GM21447 (cell line): ENCODE data around the gene LEO1.

Experiments used
- ATAC-seq: cut with Tn5 transposase; IDR thresholded peaks from one replicate; pipeline ENCODE4 v1.9.1; 2021; ENCODE audit not compliant: unreplicated experiment

Gene LEO1

DNA sequence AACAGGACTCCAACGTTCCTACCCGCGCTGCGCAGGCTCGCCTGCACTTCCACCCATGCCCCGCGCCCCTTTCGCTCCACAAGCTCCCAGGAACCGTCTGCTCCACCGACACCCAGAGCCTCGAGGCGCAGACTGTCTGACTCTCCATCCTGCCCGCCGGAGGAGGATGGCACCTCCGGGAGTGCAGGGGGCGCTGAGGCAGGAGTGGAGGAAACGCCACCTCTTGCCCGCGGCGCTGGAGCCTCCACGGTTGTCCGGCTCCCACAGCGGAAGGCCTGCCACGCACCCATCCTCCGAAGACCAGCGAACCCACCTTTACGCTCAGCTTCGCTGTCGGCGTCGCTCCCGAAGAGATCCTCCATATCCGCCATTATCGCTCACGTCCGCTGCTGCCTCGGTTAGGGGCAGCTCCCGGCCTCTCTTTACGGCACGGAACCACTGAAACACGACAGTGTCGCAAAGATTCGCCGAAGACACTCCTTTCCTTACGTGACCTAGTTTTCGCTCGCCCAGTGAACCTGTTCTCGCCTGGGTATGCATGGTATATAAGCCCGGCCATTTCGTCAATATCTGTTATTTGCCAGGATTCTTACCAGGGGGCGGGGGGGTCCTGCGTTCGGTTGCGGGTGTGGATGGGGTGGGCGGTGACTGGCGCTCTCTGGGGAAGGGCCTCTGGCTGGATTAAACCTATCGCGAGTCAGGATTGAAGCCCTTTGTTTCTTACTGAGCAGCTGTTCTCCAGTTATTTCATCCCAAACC, at the start of gene LEO1:
Gene LEO1 (minus strand): TSS at position 404 of the 759 bp plus-strand sequence. CDS start 33 bp downstream, at position 371.
- peak; percentile 81 for ATAC-seq

DNA sequence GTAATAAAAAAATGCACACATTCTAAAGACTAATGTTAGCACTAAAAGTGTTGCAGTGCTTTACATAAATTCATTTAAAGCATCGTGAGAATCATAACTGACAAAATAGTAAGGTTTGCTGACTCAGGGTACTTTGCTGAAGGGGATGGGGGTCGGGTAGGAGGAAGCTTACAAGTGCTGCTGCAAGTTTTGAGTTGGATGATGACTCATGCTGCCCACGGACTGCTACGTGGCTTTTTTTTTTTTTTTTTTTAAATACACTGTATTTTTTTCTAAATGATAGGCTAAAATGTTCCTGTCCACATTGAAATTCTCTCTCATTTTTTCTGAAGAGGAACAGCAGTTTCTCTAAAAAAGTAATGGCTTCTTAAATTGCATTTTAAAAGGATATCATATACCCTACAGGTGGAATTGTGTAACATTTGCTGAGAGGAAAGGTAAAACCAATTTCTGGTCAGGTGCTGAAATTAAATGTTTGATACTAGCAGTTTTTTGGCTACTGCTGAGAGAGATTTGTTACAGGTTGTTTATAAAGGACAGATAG, 49.6 kb upstream of the LEO1 start:
- ATAC-seq = no peak

DNA sequence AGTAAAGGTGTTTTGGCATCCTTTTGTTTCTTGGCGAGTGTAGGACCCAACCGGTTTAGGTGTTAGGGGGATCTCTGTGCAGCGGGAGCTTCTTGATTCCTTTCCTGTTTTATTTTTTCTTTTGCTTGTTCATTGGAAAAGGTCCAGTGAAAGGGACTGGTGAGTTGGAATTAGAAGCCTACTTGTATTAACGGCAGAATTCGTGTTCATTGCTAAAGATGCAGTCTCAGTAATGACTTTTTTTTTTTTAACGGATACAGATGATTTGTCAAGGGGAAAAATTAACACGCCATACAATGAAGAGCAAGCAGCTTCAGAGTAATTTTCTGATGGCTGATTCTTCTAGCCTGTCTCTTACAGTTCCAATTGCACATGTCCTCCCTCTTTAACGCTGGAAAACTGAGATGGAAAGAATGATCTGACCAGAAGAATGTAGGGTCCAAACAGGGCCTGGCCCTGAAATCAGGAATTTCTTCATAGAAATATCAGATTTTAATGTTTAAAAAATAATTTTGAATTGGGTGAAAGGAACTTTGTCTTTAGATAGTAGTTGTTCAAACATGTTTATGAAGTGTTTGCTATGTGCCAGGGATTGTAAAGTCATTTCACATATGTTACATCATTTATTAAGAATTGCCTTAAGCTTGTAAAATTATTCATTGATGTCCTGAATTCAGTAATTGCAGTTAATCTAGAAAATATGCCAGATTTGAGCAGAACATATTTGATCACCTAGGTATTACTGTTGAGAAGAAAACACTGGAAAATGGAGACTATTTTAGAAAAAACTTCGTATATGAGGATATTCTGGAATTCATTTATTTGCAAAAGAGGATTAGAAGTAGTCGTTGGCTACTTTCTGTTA, 48.9 kb upstream of the LEO1 start:
- ATAC-seq = no peak

DNA sequence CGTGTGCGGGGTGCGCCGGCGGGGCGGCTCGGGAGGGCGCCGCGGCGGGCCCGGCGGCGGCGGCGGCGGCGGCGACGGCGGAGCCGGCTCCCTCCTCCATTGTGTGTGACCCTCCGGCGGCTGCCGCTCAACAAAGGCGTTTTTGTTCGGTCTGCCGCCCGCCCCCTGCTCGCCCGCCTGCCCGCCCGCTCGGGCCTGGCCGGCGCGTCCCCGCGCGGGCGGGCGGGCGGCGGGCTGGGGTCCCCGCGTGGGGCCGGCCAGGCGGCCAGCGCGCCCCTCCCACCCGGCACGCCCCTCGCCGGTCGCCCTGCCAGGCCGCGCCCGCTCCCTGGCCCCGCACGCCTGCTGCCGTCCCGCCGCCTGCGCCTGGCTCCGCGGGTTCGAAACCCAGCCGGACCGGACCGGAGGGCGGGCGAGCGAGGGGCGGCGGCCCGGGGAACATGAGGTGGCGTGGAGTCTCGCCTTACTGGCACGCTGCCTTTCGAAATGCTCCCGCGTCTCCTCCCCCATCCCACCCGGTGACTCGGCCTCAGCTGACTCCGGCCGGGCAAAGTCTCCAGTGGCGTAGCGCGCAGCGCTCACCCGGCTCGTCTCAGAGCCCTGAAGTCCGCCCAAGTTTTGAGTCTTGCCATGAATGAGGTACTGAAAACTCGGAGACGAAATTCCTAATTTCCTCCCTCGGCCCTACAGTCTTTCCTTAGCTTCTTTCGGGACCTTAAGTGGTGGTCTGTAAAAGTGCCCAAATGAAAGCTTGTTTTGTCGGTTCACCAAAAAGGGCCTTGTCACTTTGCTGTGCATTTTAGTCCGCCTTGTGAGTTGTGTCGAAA, 48.0 kb upstream of the LEO1 start:
- peak; percentile 50 for ATAC-seq

DNA sequence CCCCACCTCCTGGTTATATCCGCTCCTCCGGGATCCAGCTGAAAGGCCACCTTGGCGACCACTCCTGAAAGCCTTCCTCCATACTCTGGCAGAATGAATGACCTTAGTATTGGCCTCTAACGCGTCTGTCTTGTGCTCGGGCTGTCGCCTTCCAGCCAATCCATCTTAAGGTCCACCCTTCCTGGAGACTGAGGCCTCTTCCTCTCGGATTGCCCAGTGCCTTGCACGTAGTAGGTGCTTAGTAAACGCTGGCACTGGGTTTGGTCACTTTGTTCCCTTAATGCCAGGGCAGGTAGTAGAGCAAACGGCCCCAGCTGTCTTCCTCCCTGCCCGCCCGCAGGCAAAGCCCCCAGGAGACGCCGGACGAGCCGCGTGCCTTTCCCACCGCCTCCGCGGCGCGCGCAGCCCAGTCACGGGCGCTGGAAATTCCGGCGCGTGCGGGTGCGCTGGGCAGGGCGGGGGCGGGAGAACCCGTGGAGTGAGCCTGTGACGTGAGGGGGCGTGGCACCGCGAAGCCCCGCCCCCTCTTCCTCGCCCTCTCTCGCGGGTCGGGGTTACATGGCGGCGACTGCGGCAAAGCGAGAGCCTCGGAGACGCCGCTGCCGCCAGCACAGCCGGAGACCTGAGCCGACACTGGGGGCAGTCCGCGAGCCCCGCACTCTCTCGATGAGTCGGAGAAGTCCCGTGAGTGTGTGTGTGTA, 47.3 kb upstream of the LEO1 start, which contains the start of gene MAPK6:
Gene MAPK6 (plus strand): TSS at position 527 of the 701 bp plus-strand sequence. CDS start 27,242 bp downstream, outside the sequence.
- peak; percentile 72 for ATAC-seq

DNA sequence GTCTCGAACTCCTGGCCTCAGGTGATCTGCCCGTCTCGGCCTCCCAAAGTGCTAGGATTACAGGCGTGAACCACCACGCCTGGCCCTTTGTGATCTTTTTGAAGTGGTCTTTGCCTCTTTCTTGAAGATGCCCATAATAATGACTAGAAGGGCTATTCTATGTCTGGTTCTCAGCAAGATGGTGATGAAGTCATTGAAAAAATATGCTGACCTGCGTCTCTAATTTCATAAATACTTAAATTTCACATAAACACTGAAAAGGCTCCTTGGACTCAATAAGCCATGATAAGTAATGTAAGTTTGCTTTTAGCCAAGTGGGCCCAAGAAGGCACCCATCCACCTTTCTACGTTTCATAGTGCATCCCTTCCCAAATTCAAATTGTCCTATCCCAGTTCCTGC, 46.7 kb upstream of the LEO1 start:
- no peak for ATAC-seq

DNA sequence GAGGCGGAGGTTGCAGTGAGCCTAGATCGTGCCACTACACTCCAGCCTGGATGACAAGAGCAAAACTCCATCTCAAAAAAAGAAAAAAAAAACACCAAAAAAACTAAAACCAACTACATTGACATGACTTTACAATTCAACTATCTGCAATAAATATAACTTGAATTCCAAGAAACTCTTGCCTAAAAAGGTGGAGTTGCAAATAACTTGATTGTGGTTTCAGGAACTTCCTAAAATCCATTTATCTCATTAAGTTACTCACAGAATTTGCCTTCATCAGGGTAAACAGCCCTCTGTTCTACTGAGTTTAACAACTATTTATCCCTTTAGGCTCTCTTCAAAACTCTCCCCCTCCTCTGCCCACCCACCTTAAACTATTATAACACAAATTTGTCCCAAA, 44.7 kb upstream of the LEO1 start:
- no peak for ATAC-seq

DNA sequence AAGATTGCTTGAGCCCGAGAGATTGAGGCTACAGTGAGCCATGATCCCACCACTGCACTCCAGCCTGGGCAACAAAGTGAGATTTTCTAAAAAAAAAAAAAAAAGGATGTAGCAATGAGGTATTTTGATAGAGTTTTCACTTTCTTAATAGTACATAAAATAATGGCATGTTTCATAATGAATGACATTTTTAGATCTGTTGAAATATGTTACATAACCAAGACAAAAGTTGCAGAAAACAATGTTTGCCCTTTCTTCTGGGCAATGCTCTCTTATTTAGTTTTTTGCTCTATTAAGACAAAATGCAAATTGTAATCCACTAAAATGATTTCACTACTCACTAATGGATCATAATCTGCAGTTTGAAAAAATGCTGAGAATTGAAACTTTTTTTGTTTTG, 43.0 kb upstream of the LEO1 start:
- ATAC-seq = no peak

DNA sequence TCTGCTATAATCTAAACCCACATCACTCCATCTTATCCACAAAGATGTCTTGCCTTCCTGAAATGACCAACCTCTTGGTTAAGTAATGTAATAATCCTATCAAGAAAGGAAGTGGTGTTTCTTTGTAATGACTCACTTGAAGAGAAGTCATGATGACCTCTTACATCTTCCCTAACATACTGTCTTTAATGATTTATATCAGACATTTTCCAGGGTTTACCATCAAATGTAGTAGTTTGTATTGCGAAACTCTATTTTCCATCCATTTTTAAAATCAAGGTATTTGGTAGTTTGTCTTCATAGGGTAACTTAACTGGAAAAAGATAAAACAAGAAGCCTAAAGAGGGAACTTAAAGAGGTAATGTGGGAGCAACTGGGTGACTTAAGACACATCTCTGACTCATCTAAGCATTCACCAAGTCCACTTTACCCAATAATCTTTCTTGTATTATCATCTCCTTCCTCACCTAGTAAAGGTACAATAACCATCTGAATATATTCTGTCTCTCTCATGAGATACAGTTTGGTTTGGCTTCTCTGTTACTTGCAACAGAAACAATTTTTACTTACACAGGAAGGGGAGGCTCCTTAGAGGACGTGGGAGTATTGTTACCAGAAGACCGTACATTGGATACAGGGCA, 41.7 kb upstream of the LEO1 start:
- peak; percentile 39 for ATAC-seq

DNA sequence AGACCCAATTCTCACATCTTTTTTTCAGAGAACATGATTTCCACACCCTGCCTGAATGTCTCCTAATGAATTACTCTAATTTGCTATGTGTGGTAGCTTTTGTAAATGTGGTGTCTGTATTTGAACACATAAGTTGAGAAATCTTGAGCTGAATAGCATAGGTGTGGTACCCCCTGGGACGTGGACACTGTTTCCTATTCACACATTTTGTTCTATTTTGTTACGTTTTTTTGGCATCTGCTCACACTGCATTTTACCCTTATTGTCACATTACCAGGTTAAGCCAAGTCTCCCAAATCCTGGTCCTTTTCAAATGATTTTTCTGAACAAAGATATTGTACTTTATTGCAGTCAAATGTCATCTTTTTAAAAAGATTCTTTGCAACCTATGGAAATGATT, 40.6 kb upstream of the LEO1 start:
- ATAC-seq = no peak

DNA sequence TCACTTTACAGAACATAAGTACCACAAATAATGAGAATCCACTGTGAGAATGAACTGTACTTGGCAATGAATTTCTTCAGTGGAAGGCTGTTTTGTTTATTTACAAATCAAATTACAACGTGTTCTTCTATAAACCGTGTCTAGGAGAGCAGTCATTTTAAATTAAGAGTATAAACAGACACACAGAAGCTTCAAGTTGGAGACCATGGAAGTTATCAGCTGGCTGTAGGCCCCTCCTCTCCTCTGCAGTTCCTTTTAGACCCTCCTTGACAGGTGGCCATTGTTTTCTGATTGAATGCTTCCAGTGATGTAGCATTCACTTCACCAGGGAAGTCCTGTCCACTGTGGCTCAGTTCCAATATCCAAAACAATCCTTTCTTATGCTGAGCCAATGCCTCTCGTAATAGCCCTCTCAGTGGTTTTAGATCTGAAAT, 40.1 kb upstream of the LEO1 start:
- no peak for ATAC-seq

DNA sequence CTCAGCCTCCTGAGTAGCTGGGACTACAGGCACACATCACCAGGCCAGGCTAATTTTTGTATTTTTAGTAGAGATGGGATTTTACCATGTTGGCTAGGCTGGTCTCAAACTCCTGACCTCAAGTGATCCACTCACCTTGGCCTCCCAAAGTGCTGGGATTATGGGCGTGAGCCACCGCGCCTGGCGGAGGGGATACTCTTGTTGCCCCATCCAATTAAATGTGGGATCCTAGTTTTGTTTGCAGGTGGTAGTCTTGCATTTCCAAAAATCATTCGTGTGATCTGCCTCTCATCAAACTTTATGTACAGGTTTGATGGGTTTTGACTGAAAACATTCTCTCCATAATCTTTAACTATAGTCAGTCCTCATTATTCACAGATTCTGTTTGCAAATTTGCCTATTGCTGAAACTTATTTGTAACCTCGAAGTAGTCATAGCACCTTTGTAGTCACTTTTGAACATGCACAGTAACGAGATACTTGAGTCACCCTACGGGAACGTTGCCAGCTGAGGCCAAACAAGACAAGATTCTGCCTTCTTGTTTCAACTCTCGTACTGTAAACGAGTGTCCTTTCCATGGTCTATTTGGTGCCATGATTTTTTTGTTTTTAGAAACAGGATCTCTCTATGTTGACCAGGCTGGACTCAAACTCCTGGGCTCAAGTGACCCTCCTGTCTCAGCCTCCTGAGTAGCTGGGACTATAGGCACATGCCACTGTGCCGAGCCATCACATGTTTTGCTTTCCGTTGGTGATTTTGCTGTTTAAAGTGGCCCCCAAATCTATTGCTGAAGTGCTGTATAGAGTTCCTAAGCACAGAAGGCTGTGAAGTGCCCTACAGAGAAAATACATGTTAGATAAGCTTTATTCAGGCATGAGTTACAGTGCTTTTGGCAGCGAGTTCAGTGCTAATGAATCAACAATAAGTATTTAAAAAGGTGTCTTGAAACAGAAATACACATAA, 39.3 kb upstream of the LEO1 start:
- ATAC-seq = no peak

DNA sequence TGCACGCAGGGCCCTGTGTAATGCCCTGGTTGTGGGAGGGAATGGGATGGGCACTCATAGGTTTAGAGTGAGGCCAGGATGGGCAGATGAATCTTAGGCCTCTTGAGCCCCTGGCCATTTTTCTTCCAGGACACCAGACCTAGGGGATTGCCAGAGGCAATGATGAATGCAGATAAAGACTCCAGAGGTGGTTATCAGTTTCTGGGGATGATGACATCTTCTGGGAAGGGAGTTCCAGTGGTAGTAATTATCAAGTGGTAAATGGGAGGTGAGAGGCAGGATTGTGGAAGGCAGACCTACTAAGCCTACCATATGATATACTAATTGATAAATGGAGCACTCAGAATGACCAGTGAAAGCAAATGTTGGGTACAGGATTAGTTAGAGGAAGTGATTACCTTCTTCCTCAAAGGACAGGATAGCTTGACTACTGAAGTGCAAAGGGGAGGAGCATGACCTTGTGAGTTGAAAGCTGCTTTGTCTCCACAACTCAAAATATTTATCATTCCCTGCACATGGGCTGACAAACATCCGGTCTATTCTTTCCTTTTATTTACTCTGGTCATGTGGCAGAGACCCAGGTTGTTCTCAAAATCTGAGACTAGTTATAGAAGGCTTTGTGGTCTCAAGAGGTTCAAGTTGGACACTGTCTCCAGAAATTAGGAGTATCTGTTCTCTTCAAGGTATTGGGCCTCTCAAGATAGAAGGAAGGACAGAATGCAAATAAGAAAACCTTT, 37.3 kb upstream of the LEO1 start:
- ATAC-seq = peak; percentile 24

DNA sequence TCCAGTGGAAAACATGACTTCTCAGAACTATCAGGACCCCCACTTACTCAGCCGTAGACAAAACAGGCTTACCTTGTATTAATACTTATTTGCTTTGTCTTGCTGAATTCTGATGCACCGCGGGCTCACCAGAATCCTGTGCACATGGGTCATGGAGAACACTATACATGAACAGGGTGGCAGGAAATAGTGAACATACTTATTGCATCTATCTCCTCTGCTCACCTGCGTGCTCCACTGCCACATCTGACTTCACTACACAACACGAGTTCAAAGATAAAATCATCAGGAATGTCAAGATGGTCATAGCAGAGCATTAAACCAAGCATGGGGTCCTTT, 36.8 kb upstream of the LEO1 start:
- ATAC-seq = no peak

DNA sequence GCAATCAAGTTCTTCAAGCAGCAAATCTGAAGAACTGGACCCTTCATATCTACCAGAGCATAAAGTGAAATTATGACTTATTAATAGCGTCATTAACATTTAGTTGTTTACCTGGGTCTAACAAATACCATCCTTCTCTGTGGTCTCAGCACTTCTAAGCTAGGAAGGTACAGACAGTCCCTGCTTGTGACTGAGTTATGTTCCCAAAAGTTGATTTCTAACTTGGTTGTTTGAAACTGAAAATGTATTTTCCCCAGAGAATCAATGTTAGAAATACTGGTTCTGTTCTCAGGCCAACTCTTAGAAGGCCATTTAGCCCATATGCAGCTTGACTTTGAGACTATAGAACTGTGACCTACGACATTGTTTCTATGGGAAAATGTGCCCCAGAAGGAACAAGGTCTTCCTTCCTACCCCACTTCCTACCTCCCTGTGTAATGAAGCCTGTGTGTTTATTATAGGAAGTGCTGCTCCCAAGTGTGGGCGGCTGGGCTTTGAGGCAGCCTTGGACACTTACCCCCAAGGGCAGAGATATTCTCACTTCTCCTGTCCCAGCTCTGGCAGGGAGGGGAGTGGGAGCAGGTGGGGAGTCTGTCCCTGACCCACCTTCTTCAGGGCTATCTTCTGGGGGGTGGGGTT, 35.2 kb upstream of the LEO1 start:
- ATAC-seq = peak; percentile 28

DNA sequence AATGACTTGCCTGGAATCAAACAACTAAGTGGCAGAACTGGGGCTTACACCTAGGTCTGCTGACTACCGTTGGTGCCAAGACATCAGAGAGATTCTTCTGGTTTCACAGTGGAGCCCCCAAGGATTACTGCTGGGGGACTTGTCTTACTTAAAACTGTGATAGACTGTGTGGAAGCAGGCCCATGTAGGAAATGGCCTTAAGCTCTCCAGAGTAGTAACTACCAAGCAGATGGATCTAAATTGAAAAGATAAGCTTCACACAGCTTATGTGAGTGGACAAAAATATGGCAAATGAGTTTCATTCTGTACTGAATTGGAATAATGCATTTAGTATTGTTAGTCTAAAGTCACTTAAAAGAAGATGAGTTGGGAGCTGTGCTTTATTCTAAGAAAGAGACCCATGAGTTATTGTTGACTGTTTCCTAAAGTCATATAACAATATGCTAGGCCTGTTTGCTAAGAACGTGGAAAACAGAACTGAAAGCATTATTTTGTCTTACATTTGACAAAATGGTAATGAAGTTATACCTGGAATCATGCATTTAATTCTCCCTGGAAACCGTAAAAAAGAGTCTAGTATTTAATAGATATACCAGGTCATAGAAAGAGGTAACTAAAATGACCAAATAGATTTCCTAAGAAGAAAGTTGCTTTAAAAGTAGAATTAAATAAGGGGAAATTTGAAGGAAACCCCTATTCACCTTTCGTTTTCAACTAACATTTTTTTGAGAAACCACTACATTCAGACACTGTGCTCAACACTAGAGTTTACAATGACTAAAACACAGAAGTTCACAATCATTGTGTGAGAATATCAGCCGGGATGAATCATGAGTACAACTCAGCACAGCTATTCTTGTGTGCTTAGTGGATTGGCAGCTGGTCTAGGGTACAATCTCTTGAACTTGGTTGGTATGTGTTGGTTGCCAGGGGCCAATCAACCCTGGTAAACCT, 34.4 kb upstream of the LEO1 start:
- ATAC-seq = peak; percentile 68
